ENCODE results near the gene CAMK4. TPM values are rescaled to one million over a fixed set of nuclear protein-coding genes. Genes with fewer than 3 reads are reported as not detected.

Gene CAMK4
- total and polyA plus RNA-seq, 11 donors = 0.02 to 3.7 (median 0.32) TPM; not detected in 3

DNA sequence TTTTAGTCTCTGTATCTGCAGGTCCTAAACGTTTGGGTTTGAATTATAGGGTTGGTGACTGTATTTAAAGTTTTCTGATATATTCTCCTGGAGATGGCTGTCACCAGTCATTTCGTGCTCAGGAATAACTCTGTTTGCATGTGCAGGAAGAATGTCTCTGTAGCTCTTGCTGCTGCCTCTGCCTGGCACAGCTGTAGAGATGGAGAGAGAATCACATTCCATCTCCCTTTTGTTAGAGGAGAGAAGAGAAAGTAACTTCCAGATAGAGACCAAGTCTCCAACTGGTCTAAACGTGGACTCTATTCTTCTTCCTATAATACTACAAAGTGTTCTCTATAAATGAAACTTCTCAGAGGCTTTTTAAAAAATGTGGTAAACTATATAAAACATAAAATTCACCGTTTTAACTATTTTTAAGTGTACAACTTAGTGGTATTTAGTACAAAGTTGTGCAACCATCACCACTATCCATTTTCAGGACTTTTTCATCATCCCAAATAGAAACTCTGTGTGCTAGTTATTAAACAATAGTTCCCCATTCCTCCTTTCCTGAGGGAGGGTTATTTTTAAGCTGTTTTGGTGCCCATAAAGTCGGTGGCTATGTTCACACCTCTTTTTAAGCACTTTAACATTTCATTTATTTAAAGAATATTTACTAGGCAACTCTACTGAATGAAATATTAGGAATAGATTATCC lies 308.9 kb downstream of the CAMK4 start:
- Histone ChIP-seq H3K9me3 (peaks cover 0 to 6% (median 0%) of the 10 kb centered on the region in 12 donors), H3K36me3 (no peaks in the 10 kb centered on the region), H3K4me1 (peaks cover 0 to 48% (median 0%) of the 10 kb centered on the region in 12 donors), H3K4me3 (no peak overlapping the region), H3K27ac (no peak overlapping the region), H3K27me3 (no peaks in the 10 kb centered on the region)
- WGBS, 4 donors = 44 to 52% (median 48%) methylated on average over 5 of the region's 5 CpGs
- intact Hi-C loops (cut with DNase I) = loop anchor here in 7 of 10 donors (5.0 to 10.0 kb wide), 5 partner anchors 152 to 614 kb away; partner anchors contain the start of gene NREP (in 1 of the 7)
- ATAC-seq (no peak), DNase-seq (no peak)
- TF ChIP-seq POLR2A (IDR thresholded peaks at IDR 0.05) = no peak
- no peak for TF ChIP-seq CTCF (IDR thresholded peaks at IDR 0.05)

- no peaks in the 10 kb centered on the region for H3K27me3 ChIP-seq
Measured at GRCh38 chr5:111535879-111536549, 311.8 kb downstream of the CAMK4 start.

DNA sequence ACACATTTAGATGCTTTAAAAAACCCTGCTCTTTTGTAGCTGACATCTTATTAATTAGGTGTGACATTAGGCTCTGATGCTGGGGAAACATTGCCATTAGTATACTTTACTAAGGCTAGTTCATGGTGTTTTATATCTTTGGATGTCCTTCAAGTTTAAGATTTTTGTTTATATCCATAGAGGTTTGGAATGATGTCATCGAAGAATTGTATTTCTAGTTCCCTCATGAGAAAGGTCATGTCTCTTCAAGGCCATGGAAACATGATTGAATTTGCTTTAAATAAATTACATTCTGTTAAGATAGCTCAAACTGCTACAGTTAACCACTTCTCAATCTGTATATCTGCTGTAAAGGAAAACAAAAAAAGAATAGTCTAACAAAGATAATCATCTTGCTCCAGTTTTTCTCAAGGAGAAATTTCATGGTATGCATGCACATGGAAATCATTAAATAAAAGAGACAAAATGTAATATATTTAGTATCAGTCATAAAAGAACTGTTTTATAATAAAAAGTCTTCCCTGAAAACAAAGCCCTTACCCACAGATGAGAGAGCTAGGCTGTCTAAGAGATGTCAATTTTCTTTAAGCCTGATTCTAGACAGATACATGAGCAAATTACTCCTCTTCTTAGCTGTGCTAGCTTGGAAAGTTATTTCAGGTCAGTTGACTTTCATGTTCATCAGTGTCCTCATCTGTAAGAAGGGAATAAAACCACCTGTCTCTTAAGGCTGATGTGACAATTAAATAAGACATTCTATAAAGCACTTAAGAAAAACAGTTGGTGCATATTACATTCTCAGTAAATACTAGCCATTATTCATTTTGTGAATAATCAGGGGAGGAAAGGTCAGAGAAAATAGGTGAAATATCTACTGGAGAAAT lies 313.2 kb downstream of the CAMK4 start:
- peaks cover 0 to 6% (median 0%) of the 10 kb centered on the region in 12 donors for H3K9me3 ChIP-seq
- no peaks in the 10 kb centered on the region for H3K27me3 ChIP-seq
- 70 to 81% (median 72%) methylated on average over 1 of the region's 1 CpG for WGBS, 4 donors
- TF ChIP-seq POLR2A (IDR thresholded peaks at IDR 0.05) (no peak), CTCF (IDR thresholded peaks at IDR 0.05) (no peak)
- no peak for DNase-seq
- H3K27ac ChIP-seq = no peak overlapping the region
- H3K4me3 ChIP-seq = no peak overlapping the region
- H3K4me1 ChIP-seq = peaks cover 0 to 11% (median 0%) of the 10 kb centered on the region in 12 donors
- no peaks in the 10 kb centered on the region for H3K36me3 ChIP-seq
- intact Hi-C loops (cut with DNase I) = loop anchor here in 3 of 10 donors (5.0 to 10.0 kb wide), 3 partner anchors 147 to 605 kb away; no protein-coding TSS in a partner anchor
- ATAC-seq = no peak

More at GRCh38 chr5:111535879-111536549, 311.8 kb downstream of the CAMK4 start:
- H3K36me3 ChIP-seq = no peaks in the 10 kb centered on the region
- H3K4me1 ChIP-seq = peaks cover 0 to 19% (median 0%) of the 10 kb centered on the region in 12 donors
- H3K9me3 ChIP-seq = peaks cover 0 to 6% (median 0%) of the 10 kb centered on the region in 12 donors
- intact Hi-C loops (cut with DNase I) = loop anchor here in 3 of 10 donors (5.0 to 10.0 kb wide), 3 partner anchors 149 to 606 kb away; no protein-coding TSS in a partner anchor
- WGBS, 4 donors = 69 to 94% (median 85%) methylated on average over 1 of the region's 1 CpG
- TF ChIP-seq POLR2A (IDR thresholded peaks at IDR 0.05) (no peak), CTCF (IDR thresholded peaks at IDR 0.05) (no peak)
- DNase-seq (no peak), ATAC-seq (no peak)
- H3K27ac ChIP-seq = no peak overlapping the region
- H3K4me3 ChIP-seq = no peak overlapping the region

Other genes with a start within 250 kb of the CAMK4 start
- gene TSLP, start 152.7 kb upstream of the CAMK4 start, total RNA-seq = 1 to 10 TPM; 1.3 to 8.7 (median 4.1) TPM
- gene TSLP, start 152.7 kb upstream of the CAMK4 start, polyA plus RNA-seq = 1 to 10 TPM; 2.8 to 7.0 TPM
- gene WDR36, start 132.0 kb upstream of the CAMK4 start, total RNA-seq = 10 to 100 TPM; 10.3 to 18.0 (median 13.1) TPM
- 1 to 10 TPM; 4.3 to 5.1 TPM for gene WDR36, start 132.0 kb upstream of the CAMK4 start, polyA plus RNA-seq